ENCODE measurements around the gene C6orf89.
"Not testable (repeated sequence)": the region's sequence is repeated elsewhere in the genome, so short reads cannot be mapped to it uniquely, and the experiment has no call there.

The C6orf89 gene

GRCh38 chr6:36884610-36885009 lies 1.1 kb upstream of the C6orf89 start:
- H3K4me3 ChIP-seq (ENCODE audit: low read length), result no peak overlapping the region
- no peaks in the 10 kb centered on the region for H3K27me3 ChIP-seq (ENCODE audit: insufficient read depth, low read length)
- peak overlapping the region; percentile 96 for H2AFZ ChIP-seq (ENCODE audit: low read depth, low read length)
- H3K9me3 ChIP-seq (ENCODE audit: low read length), result peaks cover 2% of the 10 kb centered on the region
- H3K4me1 ChIP-seq (ENCODE audit: insufficient read depth, low read length), result peaks cover 6% of the 10 kb centered on the region
- H3K36me3 ChIP-seq (ENCODE audit: insufficient read depth, low read length), result no peaks in the 10 kb centered on the region

GRCh38 chr6:36886950-36887618 lies 1.3 kb downstream of the C6orf89 start:
- Histone ChIP-seq H3K4me3 (ENCODE audit: low read length) (peak overlapping the region; percentile 67), H3K27me3 (ENCODE audit: insufficient read depth, low read length) (no peaks in the 10 kb centered on the region), H3K4me1 (ENCODE audit: insufficient read depth, low read length) (peaks cover 6% of the 10 kb centered on the region), H3K36me3 (ENCODE audit: insufficient read depth, low read length) (no peaks in the 10 kb centered on the region), H2AFZ (ENCODE audit: low read depth, low read length) (no peak overlapping the region), H3K9me3 (ENCODE audit: low read length) (no peaks in the 10 kb centered on the region)

- H3K4me1 ChIP-seq (ENCODE audit: insufficient read depth, low read length), result peaks cover 6% of the 10 kb centered on the region
- H3K27me3 ChIP-seq (ENCODE audit: insufficient read depth, low read length), result no peaks in the 10 kb centered on the region
- H3K9me3 ChIP-seq (ENCODE audit: low read length), result no peaks in the 10 kb centered on the region
- no peak overlapping the region for H2AFZ ChIP-seq (ENCODE audit: low read depth, low read length)
- H3K36me3 ChIP-seq (ENCODE audit: insufficient read depth, low read length), result no peaks in the 10 kb centered on the region
- H3K4me3 ChIP-seq (ENCODE audit: low read length), result no peak overlapping the region
These were observed 2.4 kb downstream of the C6orf89 start for GRCh38 chr6:36888115-36888643.

GRCh38 chr6:36888654-36889481 lies 3.1 kb downstream of the C6orf89 start:
- Histone ChIP-seq H3K27me3 (ENCODE audit: insufficient read depth, low read length) (no peaks in the 10 kb centered on the region), H2AFZ (ENCODE audit: low read depth, low read length) (no peak overlapping the region), H3K4me1 (ENCODE audit: insufficient read depth, low read length) (peaks cover 6% of the 10 kb centered on the region), H3K4me3 (ENCODE audit: low read length) (no peak overlapping the region), H3K9me3 (ENCODE audit: low read length) (no peaks in the 10 kb centered on the region), H3K36me3 (ENCODE audit: insufficient read depth, low read length) (no peaks in the 10 kb centered on the region)

GRCh38 chr6:36890112-36890663 lies 4.4 kb downstream of the C6orf89 start:
- no peak overlapping the region for H2AFZ ChIP-seq (ENCODE audit: low read depth, low read length)

GRCh38 chr6:36891153-36891552 lies 5.4 kb downstream of the C6orf89 start:
- H3K36me3 ChIP-seq (ENCODE audit: insufficient read depth, low read length); H3K27me3 ChIP-seq (ENCODE audit: insufficient read depth, low read length); H3K4me1 ChIP-seq (ENCODE audit: insufficient read depth, low read length); H2AFZ ChIP-seq (ENCODE audit: low read depth, low read length); H3K9me3 ChIP-seq (ENCODE audit: low read length); H3K4me3 ChIP-seq (ENCODE audit: low read length): not testable (repeated sequence)

More at GRCh38 chr6:36890112-36890663, 4.4 kb downstream of the C6orf89 start:
- Histone ChIP-seq H3K9me3 (ENCODE audit: low read length) (no peaks in the 10 kb centered on the region), H3K27me3 (ENCODE audit: insufficient read depth, low read length) (no peaks in the 10 kb centered on the region), H3K36me3 (ENCODE audit: insufficient read depth, low read length) (no peaks in the 10 kb centered on the region), H3K4me1 (ENCODE audit: insufficient read depth, low read length) (peaks cover 6% of the 10 kb centered on the region), H3K4me3 (ENCODE audit: low read length) (no peak overlapping the region)

GRCh38 chr6:36893976-36894932 lies 8.5 kb downstream of the C6orf89 start:
- no peaks in the 10 kb centered on the region for H3K9me3 ChIP-seq (ENCODE audit: low read length)
- no peak overlapping the region for H2AFZ ChIP-seq (ENCODE audit: low read depth, low read length)
- peaks cover under 1% of the 10 kb centered on the region for H3K36me3 ChIP-seq (ENCODE audit: insufficient read depth, low read length)
- no peaks in the 10 kb centered on the region for H3K27me3 ChIP-seq (ENCODE audit: insufficient read depth, low read length)
- no peaks in the 10 kb centered on the region for H3K4me1 ChIP-seq (ENCODE audit: insufficient read depth, low read length)
- H3K4me3 ChIP-seq (ENCODE audit: low read length), result no peak overlapping the region

GRCh38 chr6:36897609-36898008 lies 11.9 kb downstream of the C6orf89 start:
- H2AFZ ChIP-seq (ENCODE audit: low read depth, low read length), result no peak overlapping the region
- no peaks in the 10 kb centered on the region for H3K9me3 ChIP-seq (ENCODE audit: low read length)
- H3K36me3 ChIP-seq (ENCODE audit: insufficient read depth, low read length), result peaks cover 16% of the 10 kb centered on the region
- no peak overlapping the region for H3K4me3 ChIP-seq (ENCODE audit: low read length)
- H3K27me3 ChIP-seq (ENCODE audit: insufficient read depth, low read length), result no peaks in the 10 kb centered on the region
- H3K4me1 ChIP-seq (ENCODE audit: insufficient read depth, low read length), result no peaks in the 10 kb centered on the region

GRCh38 chr6:36904114-36904513 lies 18.4 kb downstream of the C6orf89 start:
- H3K4me1 ChIP-seq (ENCODE audit: insufficient read depth, low read length), result peaks cover 18% of the 10 kb centered on the region
- no peaks in the 10 kb centered on the region for H3K9me3 ChIP-seq (ENCODE audit: low read length)
- no peak overlapping the region for H2AFZ ChIP-seq (ENCODE audit: low read depth, low read length)
- no peaks in the 10 kb centered on the region for H3K27me3 ChIP-seq (ENCODE audit: insufficient read depth, low read length)
- H3K36me3 ChIP-seq (ENCODE audit: insufficient read depth, low read length), result peaks cover 36% of the 10 kb centered on the region
- no peak overlapping the region for H3K4me3 ChIP-seq (ENCODE audit: low read length)

- peaks cover 18% of the 10 kb centered on the region for H3K4me1 ChIP-seq (ENCODE audit: insufficient read depth, low read length)
- H3K27me3 ChIP-seq (ENCODE audit: insufficient read depth, low read length), result no peaks in the 10 kb centered on the region
- no peak overlapping the region for H2AFZ ChIP-seq (ENCODE audit: low read depth, low read length)
- H3K9me3 ChIP-seq (ENCODE audit: low read length), result no peaks in the 10 kb centered on the region
- peaks cover 32% of the 10 kb centered on the region for H3K36me3 ChIP-seq (ENCODE audit: insufficient read depth, low read length)
- H3K4me3 ChIP-seq (ENCODE audit: low read length), result no peak overlapping the region
These were observed 19.2 kb downstream of the C6orf89 start for GRCh38 chr6:36904851-36905393.

- H3K4me3 ChIP-seq (ENCODE audit: low read length), result no peak overlapping the region
- H3K4me1 ChIP-seq (ENCODE audit: insufficient read depth, low read length), result peaks cover 18% of the 10 kb centered on the region
- H2AFZ ChIP-seq (ENCODE audit: low read depth, low read length), result no peak overlapping the region
These were observed 21.0 kb downstream of the C6orf89 start for GRCh38 chr6:36906539-36907325.

GRCh38 chr6:36907781-36908180 lies 22.0 kb downstream of the C6orf89 start:
- Histone ChIP-seq H3K4me3 (ENCODE audit: low read length) (no peak overlapping the region), H3K9me3 (ENCODE audit: low read length) (no peaks in the 10 kb centered on the region), H3K36me3 (ENCODE audit: insufficient read depth, low read length) (peaks cover 21% of the 10 kb centered on the region), H2AFZ (ENCODE audit: low read depth, low read length) (no peak overlapping the region), H3K27me3 (ENCODE audit: insufficient read depth, low read length) (no peaks in the 10 kb centered on the region), H3K4me1 (ENCODE audit: insufficient read depth, low read length) (peaks cover 18% of the 10 kb centered on the region)

More at GRCh38 chr6:36906539-36907325, 21.0 kb downstream of the C6orf89 start:
- no peaks in the 10 kb centered on the region for H3K9me3 ChIP-seq (ENCODE audit: low read length)
- peaks cover 28% of the 10 kb centered on the region for H3K36me3 ChIP-seq (ENCODE audit: insufficient read depth, low read length)
- H3K27me3 ChIP-seq (ENCODE audit: insufficient read depth, low read length), result no peaks in the 10 kb centered on the region
